Pulmonary artery endothelial cell (primary cell): Measurements from ENCODE around the gene ABCC6. TPM values are rescaled to one million over a fixed set of nuclear protein-coding genes. Genes with fewer than 3 reads are reported as not detected.
"Not testable (repeated sequence)": the region's sequence is repeated elsewhere in the genome, so short reads cannot be mapped to it uniquely, and the experiment has no call there.

Source experiments
- DNase-seq: peaks from one replicate; pipeline ENCODE4 v3.0.0-alpha.2; 2011; ENCODE audit warnings: low read depth, low spot score
- total RNA-seq: library from RNA; depleted of rRNA; stranded (reverse); fragments of >200 nt; gene quantifications from 2 replicates; pipeline ENCODE4 v1.2.3, GENCODE V29; 2014

Gene ABCC6
- total RNA-seq, 1 donor from 2014 or later, result 0.20 TPM

DNA sequence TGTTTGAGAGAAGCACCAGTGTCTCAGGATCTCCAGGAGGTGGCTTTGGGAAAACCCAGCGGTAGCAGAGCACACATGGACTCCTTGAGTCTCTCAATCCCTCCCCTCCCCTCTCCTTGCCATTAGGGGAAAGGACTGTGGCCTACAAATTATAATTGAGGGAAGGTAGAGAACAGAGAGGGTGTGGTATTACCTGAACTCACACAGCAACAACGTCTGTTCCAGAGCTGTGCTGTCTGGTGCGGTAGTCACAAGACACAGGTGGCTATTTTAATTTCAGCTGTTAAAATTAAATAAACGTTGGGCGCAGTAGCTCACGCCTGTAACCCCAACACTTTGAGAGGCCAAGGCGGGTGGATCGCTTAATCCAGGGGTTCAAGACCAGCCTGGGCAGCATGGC, 110.2 kb downstream of the ABCC6 start:
- no peak for DNase-seq

DNA sequence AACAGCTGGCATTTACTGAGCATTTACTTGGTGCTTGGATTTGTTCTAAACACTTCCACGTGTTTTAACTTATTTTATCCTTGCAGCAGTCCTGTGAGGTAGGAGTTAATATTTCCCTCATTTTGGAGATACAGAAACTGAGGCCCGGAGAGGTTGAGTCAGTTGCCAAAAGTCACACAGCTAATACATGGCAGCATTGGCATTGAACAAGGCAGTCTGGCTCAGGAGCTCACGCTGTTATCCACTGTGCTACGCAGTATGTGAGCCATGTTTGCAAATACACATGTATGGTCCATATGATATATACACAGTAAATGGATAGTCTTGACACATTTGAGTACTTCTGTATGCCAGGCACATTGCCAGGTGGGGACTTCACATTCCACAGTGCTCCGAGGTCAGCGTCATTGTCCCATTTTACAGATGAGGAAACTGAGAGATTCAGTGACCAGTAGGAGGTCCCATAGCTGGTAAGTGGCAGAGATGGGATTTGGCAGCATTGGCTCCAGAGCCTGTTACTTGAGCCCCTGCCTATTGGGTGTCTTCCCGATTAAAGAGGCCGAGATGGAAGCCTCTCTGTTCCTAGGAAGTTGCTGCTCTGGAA, 110.7 kb downstream of the ABCC6 start:
- DNase-seq, result no peak

DNA sequence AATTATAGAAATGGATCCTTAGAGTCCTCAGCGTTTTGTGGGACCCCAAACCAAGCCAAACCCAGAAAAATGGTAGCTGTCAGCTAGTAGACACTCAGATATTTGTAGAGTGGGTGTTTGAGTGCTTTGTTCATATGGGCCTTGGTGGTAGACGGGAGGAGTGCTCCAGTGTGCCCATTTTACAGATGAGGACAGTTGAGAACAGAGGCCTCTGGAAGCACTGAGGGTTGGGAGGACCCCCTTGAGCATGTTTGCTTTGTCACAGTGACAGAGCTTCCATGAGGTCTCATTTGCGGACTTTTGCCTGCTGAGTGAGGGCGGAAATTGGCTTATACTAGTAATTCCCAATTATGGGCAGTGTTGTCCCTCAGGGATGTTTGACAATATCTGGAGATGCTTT, 111.7 kb downstream of the ABCC6 start:
- no peak for DNase-seq

DNA sequence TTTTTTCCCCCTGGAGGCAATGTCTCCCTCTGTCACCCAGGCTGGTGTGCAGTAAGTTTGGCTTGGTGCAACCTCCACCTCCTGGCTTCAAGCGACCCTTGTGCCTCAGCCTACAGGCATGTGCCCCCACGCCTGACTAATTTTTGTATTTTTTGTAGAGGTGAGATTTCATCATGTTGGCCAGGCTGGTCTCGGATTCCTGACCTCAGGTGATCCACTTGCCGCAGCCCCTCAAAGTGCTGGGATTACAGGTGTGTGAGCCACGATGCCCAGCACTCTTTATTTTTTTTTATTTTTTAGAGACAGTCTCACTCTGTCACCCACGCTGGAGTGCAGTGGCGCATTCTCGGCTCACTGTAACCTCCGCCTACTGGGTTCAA, 113.2 kb downstream of the ABCC6 start:
- no peak for DNase-seq

DNA sequence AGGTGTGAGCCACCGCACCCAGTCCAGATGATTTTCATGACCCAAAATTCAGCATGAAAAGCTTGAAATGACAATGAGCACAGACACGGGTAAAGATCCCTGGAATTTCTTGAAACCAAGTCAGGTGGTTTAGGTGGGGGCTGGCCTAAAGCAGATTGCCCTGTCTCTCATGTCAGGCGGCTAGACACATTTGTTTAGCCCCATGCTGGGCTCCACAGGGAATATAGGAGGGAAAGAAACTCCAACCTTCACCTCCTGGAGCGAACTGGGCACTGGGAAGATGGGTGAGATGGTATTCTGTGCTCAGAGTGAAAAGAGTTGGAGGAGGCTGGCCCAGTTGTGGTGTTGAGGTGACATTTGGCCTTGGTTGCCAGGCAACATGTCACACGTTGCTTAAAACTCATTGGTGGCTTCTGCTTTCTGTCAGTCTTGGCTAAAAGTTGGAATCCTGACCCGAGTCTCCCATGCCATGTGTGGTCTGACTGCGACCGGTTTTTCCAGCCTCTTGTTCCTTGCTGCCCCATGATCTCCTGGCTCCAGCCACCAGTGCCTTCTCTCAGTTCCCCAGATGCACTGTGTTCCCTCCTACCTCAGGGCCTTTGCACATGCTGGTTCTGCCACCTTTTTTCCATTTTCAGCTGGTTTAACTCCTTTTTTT, 113.7 kb downstream of the ABCC6 start:
- no peak for DNase-seq

DNA sequence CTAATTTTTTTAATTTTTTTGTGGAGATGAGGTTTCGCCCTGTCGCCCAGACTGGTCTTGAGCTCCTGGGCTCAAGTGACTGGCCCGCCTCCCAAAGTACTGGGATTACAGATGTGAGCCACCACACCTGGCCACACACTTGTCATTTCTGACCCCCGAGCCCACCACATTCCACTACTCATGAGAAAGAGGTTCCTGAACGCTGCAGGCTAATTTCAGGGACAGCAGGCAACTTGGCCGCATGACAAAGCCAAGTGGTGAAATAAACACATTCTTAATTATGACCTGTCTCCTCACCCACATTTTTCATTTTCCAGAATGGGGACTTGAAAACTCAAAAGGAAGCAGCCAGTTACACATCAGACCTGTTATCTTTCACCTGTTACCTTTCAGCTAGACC, 114.5 kb downstream of the ABCC6 start:
- no peak for DNase-seq

DNA sequence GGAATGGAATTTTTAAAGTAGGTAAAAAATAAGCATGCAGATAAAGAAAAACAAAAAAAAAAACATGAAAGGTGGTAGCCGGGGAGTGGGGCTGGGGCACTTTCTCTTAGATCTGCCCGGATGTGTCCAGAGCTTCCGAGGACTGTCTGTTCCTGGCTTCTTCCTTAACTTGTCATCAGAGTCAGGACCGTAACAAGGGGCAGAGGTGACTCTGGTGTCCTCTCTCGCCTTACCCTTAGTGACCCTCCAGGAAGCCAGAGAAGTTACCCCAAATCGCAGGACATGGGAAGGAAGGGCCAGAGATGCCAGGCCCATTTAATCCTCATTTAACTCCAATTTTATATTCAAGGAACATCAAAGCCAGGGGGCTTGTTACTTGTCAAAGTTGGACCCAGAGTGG, 115.5 kb downstream of the ABCC6 start:
- no peak for DNase-seq

DNA sequence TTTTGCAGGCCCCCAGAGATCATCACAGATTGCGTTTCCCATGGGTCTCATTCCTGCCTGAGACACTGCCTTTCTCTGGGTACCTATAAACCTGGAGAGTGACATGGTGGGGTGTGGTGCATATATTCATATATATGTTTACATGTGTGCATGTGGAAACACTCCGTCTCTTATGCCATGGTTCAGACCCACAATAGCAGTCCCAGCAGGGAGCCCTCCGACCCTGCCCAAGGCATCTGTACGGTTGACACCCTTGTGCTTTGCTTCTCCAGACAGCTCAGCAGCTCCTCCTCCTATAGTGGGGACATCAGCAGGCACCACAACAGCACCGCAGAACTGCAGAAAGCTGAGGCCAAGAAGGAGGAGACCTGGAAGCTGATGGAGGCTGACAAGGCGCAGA, 116.8 kb downstream of the ABCC6 start:
- DNase-seq, result no peak

DNA sequence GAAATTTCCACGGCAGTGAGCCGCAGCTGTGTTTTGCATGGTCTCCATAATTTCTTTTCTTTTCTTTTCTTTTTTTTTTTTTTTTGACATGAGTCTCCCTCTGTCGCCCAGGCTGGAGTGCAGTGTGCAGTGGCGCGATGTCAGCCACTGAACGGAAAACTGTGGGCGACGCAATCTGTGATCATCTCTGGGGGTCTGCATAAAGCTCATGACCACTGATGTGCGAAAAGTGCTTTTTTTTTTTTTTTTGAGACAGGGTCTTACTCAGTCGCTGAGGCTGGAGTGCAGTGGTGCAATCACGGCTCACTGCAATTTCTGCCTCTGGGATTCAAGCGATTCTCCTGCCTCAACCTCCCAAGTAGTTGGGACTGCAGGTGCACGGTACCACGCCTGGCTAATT, 117.6 kb downstream of the ABCC6 start:
- DNase-seq, result no peak

DNA sequence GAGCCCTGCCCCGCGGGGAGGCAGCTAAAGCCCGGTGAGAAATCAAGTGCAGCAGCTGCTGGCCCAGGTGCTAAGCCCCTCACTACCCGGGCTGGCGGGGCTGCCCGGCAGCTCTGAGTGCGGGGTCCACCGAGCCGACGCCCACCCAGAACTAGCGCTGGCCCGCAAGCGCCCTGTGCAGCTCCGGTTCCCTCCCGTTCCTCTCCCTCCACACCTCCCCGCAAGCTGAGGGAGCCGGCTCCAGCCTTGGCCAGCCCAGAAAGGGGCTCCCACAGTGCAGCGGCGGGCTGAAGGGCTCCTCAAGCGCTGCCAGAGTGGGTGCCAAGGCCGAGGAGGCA, 118.5 kb downstream of the ABCC6 start:
- not testable (repeated sequence) for DNase-seq

DNA sequence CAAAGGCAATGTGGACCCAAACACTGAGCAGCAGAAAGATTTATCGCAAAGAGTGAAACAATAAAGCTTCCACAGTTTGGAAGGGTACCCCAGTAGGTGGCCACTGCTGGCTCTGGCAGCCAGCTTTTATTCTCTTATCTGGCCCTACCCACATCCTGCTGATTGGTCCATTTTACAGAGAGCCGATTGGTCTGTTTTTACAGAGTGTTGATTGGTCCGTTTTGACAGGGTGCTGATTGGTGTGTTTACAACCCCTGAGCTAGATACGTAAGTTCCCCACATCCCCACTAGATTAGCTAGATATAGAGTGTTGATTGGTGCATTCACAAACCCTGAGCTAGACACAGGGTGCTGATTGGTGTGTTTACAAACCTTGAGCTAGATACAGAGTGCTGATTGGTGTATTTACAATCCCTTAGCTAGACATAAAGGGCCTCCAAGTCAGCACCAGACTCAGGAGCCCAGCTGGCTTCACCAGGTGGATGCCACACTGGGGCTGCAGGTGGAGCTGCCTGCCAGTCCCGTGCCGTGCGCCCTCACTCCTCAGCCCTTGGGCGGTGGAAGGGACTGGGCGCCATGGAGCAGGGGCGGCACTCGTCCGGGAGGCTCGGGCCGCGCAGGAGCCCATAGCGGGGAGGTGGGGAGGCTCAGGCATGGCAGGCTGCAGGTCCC, 119.0 kb downstream of the ABCC6 start:
- not testable (repeated sequence) for DNase-seq

DNA sequence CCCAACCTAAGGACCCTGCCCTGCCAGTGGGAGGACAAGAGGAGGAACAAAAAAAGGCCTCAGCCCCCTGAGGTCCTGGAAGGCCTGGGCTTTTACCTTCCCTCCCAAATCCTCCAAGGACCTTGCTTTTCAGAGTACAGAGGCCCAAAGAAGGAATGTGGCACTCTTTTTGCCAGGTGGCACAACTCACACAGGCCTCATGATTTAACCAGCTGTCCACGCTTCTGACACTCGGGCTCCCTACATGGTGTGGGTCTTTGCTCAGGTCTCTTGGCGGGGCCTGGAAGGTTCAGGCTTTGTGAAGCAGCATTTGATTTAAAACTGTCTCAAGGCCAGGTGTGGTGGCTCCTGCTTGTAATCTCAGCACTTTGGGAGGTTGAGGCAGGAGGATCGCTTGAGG, 120.6 kb downstream of the ABCC6 start:
- DNase-seq, result no peak

DNA sequence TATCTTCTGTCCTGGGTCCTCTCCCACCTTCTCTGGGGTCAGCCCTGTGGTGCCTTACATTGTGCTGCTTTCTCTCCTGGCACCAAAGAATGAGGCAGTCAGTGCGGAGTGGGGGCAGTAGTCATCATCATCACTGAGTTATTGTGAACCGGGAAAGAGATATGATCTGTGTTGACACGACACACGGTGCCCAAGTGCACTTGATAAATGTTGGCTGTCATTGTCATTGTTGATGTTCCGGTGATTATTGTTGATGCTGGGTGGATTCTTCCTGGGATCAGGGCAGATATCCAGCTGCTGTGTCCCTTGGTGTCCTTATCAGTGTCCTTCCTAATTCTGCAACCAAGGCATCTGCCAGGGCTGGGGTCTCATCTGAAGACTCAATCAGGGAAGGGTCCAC, 121.7 kb downstream of the ABCC6 start:
- no peak for DNase-seq

DNA sequence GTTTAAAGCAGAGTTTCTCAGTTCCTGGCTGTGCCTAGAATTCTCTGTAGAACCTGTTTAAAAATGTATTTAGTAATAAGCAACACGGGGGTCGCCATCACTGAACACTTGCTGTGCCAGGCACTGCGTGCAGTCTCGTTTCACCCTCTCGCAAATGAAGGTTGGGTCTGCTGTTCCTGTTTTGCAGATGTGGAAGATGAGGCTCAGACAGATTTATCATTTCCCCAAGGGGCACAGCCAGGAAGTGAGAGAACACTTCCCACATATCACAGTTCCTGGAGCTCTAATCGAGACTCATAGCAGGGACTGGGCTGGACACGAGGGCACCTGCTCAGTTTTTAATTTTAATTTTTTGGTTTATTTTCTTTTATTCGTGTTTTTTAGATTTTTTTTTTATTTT, 122.7 kb downstream of the ABCC6 start:
- no peak for DNase-seq

DNA sequence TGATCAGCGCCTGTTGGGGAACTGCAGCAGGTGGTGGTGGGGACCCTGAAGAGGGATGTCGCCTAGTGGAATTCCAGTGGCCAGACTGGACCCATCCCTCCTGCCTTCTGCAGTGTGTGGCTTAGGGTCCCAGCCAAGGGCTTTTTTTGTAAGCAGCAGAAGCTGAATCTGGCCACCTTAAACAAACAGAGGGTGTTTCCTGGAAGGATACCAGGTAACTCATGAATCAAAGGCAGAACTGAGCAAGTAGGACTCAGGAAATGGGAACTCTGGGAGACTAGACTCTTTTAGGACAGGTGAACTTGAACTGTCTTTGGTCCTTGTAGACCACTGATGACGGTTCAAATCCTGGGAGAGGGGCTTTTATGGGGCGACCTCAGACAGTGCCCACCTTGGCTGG, 124.0 kb downstream of the ABCC6 start:
- DNase-seq, result no peak

Other genes starting within 250 kb of the ABCC6 start
- gene NOMO3, start 9.0 kb upstream of the ABCC6 start, total RNA-seq, result 11.5 and 41.9 TPM in 2 replicates
- gene NPIPA7, start 155.6 kb upstream of the ABCC6 start, total RNA-seq, result 0.59 and 0.78 TPM in 2 replicates